ENCODE data around the gene SOCS2. TPM values are rescaled to one million over a fixed set of nuclear protein-coding genes. Genes with fewer than 3 reads are reported as not detected.
"Not testable (repeated sequence)": the region's sequence is repeated elsewhere in the genome, so short reads cannot be mapped to it uniquely, and the experiment has no call there.

SOCS2 gene, protein sequence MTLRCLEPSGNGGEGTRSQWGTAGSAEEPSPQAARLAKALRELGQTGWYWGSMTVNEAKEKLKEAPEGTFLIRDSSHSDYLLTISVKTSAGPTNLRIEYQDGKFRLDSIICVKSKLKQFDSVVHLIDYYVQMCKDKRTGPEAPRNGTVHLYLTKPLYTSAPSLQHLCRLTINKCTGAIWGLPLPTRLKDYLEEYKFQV
- 79.8 and 110 TPM in 2 replicates for total RNA-seq (2014; rRNA removed; shearing (Covaris generic))

DNA sequence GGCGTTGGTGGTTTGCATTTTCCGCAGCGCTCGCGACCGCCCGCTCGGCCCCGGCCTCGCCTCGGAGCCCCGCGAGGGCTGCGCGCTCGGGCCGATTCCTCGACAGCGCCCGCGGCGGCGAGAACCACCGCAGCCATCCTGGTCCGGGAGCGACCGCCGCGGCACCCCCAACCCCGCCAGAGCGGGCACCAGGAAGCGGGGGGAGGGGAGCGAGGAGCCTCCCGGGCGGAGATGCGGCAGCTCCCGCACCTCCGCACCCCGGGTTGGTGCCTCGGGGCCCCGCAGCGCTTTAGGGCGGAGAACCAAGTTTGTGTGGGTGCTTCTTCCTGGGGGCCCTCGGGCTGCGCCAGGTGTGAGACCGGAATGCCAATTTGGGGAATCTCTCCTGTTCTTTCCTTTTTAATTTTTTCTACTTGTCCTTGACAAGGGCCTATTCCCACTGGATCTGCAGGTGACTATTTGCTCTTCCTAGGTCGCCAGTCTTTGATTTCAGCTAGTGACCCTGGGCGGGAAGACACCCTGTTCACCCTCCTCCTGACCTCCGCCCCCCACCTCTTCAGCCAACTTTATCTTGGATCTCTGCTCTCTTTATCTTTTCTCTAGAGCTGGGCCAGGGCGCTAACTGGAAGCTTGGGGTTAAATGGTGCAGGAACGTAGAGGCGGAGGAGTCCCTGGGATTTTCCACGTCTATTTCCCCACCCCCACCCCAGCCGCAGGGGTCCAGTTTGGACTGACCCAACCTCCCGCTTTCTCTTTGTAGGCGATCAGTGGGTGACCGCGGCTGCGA is at the start of gene SOCS2:
Gene SOCS2 (plus strand): TSS at position 751 of the 787 bp plus-strand sequence. CDS start 223 bp downstream, outside the sequence.
- peak; percentile 68 for DNase-seq (ENCODE audit: low read depth)

DNA sequence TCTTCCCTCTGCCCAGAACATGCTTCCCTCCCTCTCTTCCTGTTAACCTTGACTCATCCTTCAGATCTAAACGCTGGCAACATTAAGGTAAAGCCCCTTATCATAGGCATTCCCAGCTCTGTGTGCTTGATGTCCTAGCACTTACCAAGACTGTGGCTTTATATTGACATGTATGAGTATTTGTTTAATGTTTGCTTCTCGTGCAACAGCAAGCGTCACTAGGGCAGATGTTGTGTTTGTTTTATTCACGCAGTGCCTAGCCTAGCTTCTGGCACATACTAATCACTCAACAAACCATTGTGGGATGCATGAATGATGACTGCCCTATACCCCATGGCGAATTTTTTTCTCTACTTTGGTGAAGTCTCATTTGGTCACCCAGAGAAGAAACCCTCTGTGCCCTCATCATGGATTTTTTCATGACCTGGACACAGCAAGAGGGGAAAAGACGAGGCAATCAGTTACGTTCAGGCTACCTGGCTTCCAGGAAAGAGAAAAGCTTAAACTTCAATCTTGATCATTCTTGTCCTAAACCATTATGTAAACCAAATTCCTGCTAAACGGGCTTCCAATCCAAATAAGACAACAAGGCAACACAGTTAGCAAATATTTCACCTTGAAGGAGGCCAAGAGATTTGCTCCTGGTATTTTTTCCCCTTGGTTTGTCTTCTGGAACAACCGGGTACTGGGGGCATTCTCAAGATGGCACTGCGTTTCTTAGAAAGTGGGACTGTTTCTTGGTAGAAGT is 47.9 kb upstream of the SOCS2 start:
- DNase-seq (ENCODE audit: low read depth) = no peak

DNA sequence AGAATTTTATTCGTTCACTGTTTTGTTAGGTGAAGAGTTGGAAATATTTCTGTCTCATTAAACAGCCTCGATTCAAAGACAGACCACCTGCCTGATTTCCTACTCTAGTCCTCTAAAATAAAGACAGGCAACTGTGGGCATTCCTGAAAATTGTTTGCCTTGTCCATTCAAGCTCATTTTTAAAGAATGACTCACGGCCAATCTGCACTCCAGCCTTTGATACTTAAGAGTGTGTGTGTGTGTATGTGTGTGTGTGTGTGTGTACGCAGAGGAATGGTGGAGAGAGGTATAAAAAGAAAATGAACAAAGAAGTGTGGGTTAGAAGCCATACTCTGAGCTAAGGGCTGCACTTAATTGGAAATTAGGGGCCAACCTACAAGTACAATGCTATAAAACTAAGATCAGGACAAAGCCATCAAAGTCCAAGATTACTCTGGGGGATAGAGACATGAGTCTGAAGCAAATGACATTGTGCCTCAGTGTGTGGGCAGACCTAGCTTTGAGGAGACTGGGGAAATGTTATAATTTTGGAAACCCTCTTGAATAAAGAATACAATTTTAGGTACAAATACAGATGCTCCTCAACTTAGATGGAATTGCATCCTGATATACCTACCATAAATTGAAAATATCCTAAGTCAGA is 45.6 kb upstream of the SOCS2 start:
- peak; percentile 92 for DNase-seq (ENCODE audit: low read depth)

GRCh38 chr12:93530358-93530757 is 42.1 kb upstream of the SOCS2 start:
- no peak for DNase-seq (ENCODE audit: low read depth)

GRCh38 chr12:93533310-93533709 is 39.2 kb upstream of the SOCS2 start:
- no peak for DNase-seq (ENCODE audit: low read depth)

DNA sequence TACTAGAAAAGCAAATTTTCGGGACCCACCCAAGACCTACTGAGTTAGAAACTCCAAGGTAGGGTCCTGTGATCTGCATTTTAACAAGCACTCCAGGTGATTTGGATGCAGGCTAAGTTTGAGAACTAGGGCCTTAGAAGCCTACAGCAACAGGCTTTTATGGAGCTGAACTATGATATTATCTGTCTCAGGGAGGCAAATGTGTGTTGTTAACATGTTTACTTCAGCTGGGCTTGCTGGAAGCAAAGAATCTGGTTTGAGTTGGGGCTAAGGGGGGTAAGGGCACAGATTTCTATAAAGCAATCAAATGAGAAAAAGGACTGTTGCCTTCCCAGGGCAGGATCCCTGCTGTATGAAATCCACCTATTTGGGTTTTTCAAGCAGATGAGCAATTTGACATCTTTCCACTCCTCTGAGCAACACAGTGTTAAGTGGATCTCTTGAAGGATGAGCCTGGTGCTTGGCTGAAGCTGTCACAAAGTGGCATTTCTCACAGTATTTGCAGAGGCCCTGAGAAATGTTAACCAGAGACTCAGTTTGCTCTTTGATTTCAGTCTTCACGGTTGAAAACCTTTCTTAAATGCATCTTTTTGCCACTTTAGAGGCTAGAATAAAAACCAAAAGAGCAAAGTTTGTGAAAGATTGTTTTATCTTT is 36.2 kb upstream of the SOCS2 start:
- DNase-seq (ENCODE audit: low read depth) = no peak

DNA sequence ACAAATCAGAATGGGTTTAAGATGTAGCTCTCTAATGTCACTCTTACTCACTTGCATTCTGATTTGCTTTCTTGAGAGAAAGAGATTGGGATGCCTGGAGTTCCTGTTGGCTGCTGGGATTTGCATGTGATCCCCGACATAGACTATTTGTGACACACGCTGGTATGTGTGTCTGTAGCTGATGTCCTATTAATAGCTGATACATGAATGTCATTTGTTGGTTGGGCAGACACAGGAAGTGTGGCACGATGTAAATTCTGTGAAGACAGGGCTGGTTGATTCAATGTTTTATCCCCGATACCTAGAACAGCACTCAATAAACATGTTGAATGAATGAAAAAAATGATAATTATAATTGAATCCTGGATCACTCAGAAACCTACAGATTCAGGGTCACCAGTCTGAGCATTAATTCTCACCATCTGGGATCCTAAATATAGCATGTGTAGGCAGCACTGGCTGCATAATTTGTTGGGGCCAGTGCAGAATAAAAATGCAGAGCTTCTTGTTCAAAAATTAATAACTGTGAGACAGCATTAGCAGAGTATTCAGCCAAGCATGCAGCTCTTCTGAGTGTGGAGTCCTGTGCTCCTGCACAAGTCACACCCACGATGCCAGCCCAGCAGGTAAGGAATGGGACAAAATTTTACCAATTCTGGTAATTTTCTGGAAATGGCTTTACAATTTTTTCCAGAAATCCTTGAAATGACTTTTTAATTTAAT is 35.5 kb upstream of the SOCS2 start:
- no peak for DNase-seq (ENCODE audit: low read depth)

DNA sequence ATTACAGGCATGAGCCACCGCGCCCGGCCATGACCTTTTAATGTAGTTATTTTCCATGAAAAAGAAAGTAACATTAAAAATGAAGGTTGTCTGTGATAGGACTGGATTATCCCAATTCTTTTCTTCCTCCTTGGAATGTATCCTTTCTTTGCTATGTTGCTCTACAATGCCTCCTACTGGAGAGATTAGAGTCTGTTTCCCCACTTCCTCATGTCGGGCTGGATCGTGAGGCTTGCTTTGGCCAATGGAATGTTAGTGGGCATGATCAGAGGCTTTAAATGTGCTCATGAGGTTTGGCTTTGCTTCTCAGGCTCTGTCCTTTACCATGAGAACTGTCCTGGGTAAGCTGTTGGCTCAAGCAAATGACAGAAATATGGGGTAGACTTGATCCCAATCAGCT is 34.7 kb upstream of the SOCS2 start:
- no peak for DNase-seq (ENCODE audit: low read depth)

DNA sequence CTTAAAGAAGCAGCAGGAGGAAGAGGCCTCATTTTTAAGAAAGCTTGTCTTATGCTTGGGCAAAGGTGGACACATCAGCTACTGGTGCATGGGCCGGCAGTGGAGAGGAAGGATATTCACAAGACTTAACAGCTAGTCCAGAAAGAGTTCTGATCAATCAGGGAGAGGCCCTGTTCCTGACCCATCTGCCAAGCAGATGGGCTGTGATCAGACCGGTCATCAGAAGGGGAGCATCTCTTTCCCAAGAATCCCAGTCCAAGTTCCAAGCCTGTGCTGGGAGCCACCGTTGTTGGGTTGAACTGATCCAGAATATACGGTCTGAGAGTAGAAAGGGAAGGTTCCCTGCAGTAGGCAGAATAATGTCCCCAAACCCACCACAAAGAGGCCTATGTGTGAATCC is 32.7 kb upstream of the SOCS2 start:
- DNase-seq (ENCODE audit: low read depth) = no peak

DNA sequence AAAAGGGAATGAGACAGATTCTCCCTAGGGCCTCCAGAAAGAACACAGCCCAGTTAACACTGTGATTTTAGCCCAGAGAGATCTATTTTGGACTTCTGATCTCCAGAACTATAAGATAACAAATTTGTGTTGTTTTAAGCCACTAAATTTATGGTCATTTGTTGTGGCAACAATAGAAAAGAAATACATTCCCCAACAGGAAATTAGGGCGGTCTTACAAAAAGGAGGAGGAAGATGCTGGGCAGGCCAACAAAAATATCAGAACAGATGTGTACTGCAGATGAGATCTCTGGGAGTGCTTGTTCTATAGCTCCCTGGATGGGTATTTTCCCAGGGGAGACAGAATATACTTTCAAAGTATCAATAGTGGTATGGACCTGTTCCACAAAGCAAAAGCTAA is 32.0 kb upstream of the SOCS2 start:
- no peak for DNase-seq (ENCODE audit: low read depth)

DNA sequence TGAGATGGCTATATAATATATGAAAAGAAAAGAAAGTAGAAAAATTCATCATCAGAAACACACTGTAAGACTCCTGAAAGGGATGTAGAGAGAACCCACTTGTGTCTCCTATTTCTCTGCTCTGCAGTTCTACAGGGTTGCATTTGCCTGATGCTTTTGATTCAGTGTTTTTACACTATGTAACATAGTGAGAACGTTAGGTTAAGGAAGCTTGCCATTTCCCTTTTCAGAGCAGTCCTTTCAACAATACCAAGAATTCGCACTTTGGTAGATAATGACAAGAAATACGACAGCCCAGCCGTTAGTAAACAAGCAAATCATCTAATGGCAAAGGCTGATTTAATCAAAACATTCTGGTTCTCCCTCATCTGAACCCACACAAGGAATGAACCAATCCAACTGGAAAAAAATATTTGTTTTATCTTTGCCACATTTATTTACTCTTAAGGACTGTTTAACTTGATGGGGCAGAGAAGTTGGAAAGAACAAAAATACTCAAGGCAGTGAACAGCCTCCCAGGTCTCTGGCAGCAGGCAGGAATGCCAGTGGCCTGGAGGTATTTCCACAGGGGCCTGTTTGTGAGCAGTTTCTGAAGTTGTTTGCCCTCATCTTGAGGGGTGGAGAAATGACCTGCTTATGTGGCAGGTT is 30.8 kb upstream of the SOCS2 start:
- DNase-seq (ENCODE audit: low read depth) = peak; percentile 4

- DNase-seq (ENCODE audit: low read depth) = no peak
These were observed 24.7 kb upstream of the SOCS2 start for GRCh38 chr12:93547778-93548177.

- DNase-seq (ENCODE audit: low read depth) = no peak
These were observed 23.3 kb upstream of the SOCS2 start for GRCh38 chr12:93549174-93549573.

- DNase-seq (ENCODE audit: low read depth) = no peak
These were observed 21.5 kb upstream of the SOCS2 start for GRCh38 chr12:93550748-93551611.

DNA sequence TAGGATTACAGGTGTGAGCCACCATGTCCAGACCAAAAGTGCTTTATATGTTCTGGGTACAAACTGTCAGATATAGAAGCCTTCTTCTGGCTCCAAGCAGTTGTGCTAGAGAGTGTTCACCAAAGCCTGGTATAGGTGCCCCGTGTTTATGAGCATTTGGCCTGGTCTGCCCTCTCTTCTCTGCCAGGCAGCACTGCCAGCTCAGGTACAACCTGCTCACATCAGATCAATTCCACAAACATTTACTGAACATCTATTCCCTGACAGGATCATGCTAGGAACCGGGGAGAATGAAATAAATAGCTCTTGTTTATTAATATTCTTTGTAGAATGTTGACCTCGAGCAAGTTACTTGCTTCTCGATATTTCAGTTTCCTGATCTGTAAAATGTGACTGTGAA is 20.0 kb upstream of the SOCS2 start:
- DNase-seq (ENCODE audit: low read depth) = no peak

GRCh38 chr12:93557879-93558278 is 14.6 kb upstream of the SOCS2 start:
- not testable (repeated sequence) for DNase-seq (ENCODE audit: low read depth)

- not testable (repeated sequence) for DNase-seq (ENCODE audit: low read depth)
These were observed 13.8 kb upstream of the SOCS2 start for GRCh38 chr12:93558685-93559084.

DNA sequence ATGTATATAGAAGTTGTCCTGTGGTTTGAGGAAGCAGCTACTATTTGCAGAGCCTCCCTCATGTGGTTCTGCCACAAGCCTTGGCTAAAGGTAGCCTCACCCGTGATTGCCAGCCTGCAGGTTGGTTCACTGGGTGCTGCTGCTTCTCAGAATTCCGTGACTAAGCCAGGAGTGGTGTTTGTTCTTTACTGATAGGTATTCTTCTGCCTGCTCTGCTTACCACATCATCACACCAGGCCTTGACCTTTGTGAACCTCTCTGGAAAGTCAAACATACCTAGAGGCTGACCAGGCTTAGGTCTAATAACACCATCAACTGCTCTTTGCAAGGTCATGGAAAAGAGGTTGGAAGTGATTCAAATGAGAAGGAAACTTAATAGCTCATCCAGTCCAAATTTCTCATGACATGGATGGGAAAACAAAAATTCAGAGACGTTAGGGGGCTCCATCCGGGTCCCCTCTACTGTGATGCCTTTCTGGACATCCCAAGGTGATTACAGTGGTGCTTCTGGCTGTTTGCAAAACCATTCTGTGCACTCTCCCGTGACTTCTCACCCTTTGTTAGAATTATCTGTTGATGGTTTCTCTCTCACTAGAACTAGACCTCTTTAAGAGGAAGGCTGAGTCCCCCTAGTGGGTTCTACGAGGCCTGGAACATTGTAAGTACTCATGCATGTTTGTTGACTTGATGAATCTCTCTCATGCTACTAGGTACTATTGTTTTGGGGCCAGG is 8.5 kb upstream of the SOCS2 start:
- DNase-seq (ENCODE audit: low read depth) = peak; percentile 90

DNA sequence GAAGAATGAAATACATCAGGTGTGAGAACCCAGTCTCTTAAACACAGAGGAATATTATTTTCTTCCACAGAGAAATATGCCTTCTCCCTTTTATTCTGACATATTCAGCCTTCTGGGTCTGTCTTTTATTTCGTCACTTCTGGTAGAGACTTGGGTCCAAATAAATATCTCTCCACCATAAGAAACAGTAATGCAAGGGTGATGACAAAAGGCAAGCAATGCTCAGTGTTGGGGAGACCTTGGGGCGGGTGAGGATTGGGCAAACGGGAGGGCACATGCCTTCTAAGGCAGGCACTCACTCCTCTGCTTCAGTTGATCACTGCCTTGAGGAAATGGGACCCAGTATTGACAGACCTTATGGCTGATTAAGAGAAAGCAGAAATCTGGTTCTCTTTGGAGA is 6.7 kb upstream of the SOCS2 start:
- DNase-seq (ENCODE audit: low read depth) = no peak

All from M059J (cell line).